HG03135 (cell line): ENCODE measurements around the gene TREML4.

Experiments used
- ATAC-seq: cut with Tn5 transposase; IDR thresholded peaks from one replicate; pipeline ENCODE4 v1.9.1; 2021; ENCODE audit warnings: mild to moderate bottlenecking, moderate library complexity; ENCODE audit not compliant: unreplicated experiment

TREML4 gene

DNA sequence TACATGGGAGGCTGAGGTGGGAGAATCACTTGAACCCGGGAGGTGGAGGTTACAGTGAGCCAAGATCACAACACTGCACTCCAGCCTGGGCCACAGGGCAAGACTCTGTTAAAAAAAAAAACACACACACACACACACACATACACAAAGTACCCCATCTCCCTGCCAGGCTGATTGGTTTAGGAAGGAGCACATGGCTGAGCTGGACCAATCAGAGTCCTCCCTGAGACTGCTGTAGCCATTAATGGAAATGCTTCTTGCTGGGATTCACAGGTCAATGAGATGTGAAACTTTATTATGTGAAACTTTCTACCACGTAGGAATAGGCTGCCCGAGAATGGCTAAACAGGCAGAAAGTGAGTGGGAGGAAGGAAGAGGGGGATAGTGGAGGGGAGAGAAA is 55.5 kb downstream of the TREML4 start:
- ATAC-seq = no peak

DNA sequence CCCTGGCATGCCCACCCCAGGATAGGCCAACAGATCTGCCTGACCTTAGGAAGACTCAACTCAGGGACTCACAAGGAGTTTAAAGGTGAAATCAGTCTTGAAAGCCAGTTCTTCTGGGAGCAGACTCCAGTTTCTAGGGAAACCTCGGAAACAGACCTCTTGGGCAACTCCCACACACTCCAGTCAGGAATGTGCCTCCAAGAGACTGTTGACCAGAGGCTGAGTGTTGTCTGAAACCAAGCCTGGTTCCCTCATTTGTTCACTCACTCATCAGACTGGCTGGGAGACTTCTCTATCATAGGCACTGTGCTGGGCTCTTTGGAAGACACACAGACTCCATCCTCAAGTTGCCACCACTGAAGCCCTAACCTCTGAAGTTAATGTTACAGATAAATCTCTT is 56.6 kb downstream of the TREML4 start:
- ATAC-seq = no peak

GRCh38 chr6:41286544-41287346 is 58.6 kb downstream of the TREML4 start, which contains the start of gene TREM1:
Gene TREM1 (minus strand): TSS chr6:41286682. CDS start chr6:41286655, 27 bp downstream.
- ATAC-seq = no peak

- no peak for ATAC-seq
These were observed 60.0 kb downstream of the TREML4 start for GRCh38 chr6:41288030-41288753.
